Dendritic cell treated with granulocyte-macrophage colony-stimulating factor and Interleukin-4, amounts not matched to agents 40 ng/mL and 50 ng/mL, for 4 days (primary cell): ENCODE data around the gene DARS2.

ENCODE experiments used
- H3K27ac Mint-ChIP-seq: one replicate; pipeline ENCODE4 v1.8.0; 2022; ENCODE audit warnings: mild to moderate bottlenecking, mixed read lengths
- H3K27me3 Mint-ChIP-seq: one replicate; pipeline ENCODE4 v1.8.0; 2022; ENCODE audit warnings: mild to moderate bottlenecking, mixed read lengths
- H3K36me3 Mint-ChIP-seq: one replicate; pipeline ENCODE4 v1.8.0; 2022; ENCODE audit warnings: low read depth, mixed read lengths
- H3K4me1 Mint-ChIP-seq: one replicate; pipeline ENCODE4 v1.8.0; 2022; ENCODE audit warnings: low read depth, mixed read lengths
- H3K4me3 Mint-ChIP-seq: one replicate; pipeline ENCODE4 v1.8.0; 2022; ENCODE audit warnings: mild to moderate bottlenecking, moderate library complexity, mixed read lengths
- H3K9me3 Mint-ChIP-seq: one replicate; pipeline ENCODE4 v1.8.0; 2022; ENCODE audit warnings: mixed read lengths
- intact Hi-C: fragments of 100-400 bp; cut with micrococcal nuclease; formaldehyde crosslinking; loops from one replicate; pipeline ENCODE4 v1.15.0; 2022

DARS2 gene

DNA sequence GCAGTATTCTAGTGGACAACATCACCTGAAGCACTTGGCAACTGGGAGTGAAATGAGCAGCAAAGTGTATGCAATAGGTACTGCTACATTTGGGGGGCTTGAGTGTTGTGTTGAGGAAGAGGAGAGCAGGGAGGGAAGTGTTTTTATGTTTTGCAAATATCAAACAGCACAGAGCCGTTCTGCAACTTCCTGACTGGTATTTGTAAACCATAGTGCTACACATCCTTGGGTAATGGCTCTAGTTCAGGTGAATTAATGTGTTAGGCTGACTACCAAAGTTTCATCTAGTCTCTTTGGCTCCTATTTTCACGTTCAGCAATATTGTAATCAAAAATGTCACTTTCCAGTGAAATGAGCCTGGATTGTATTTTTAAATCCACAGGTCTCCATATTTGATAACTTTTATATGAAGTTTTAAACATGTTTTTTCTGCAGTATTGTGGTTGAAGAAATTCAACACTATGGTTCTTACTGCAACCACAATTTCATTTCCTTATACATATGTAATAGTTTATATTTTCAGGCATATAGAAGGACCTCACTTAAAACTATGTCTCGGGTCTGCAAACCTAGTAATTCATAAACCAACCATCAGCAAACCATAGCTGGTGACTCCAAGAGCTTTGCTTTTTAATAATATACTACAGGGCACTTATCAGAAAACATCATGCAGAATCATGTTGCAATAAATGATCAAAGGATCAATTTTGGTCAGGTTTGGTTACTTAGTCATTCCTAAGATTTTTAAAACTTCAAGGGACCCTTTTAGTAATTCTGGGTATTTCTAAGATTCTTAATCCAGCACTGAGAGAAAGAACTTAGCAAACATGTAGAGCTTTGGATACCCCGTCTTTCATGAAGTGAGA lies 62.5 kb downstream of the DARS2 start:
- no peak overlapping the region for H3K27ac Mint-ChIP-seq
- no peak overlapping the region for H3K4me3 Mint-ChIP-seq
- intact Hi-C loops, result no loop called here
- H3K36me3 Mint-ChIP-seq, result peaks cover 27% of the 10 kb centered on the region
- no peaks in the 10 kb centered on the region for H3K27me3 Mint-ChIP-seq
- H3K9me3 Mint-ChIP-seq, result no peaks in the 10 kb centered on the region
- no peaks in the 10 kb centered on the region for H3K4me1 Mint-ChIP-seq

GRCh38 chr1:173887627-173888026 lies 63.2 kb downstream of the DARS2 start:
- Mint-ChIP-seq H3K4me3 (no peak overlapping the region), H3K4me1 (no peaks in the 10 kb centered on the region), H3K36me3 (peaks cover 27% of the 10 kb centered on the region), H3K27ac (no peak overlapping the region), H3K27me3 (no peaks in the 10 kb centered on the region), H3K9me3 (no peaks in the 10 kb centered on the region)
- intact Hi-C loops, result no loop called here

DNA sequence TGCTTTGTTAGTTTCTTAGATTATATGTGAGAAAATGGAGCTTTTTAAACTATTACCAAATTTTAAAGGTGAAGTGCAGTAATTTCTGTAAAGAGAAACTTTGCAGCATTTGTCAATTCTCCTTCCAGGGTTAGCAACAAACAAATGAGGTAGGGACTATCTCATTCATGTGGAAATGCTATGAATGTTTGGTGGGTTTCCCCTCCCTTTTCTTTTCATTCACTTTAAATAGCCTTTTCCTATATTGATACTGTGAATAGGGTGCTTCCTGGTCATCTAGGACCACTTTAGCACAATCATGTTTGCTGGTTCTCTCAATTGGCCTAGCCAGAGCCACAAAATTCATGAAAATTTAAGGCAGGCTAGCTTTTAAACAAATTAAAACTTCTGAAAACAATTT lies 64.3 kb downstream of the DARS2 start:
- Mint-ChIP-seq H3K4me3 (no peak overlapping the region), H3K36me3 (peaks cover 27% of the 10 kb centered on the region)

GRCh38 chr1:173889885-173890284 lies 65.4 kb downstream of the DARS2 start:
- Mint-ChIP-seq H3K4me3 (no peak overlapping the region), H3K36me3 (peaks cover 35% of the 10 kb centered on the region), H3K4me1 (no peaks in the 10 kb centered on the region), H3K27me3 (no peaks in the 10 kb centered on the region), H3K9me3 (no peaks in the 10 kb centered on the region), H3K27ac (no peak overlapping the region)
- intact Hi-C loops, result no loop called here

More for the DNA sequence above, 64.3 kb downstream of the DARS2 start:
- Mint-ChIP-seq H3K27ac (no peak overlapping the region), H3K4me1 (no peaks in the 10 kb centered on the region), H3K9me3 (no peaks in the 10 kb centered on the region), H3K27me3 (no peaks in the 10 kb centered on the region)
- intact Hi-C loops, result no loop called here

GRCh38 chr1:173893611-173894010 lies 69.1 kb downstream of the DARS2 start:
- Mint-ChIP-seq H3K4me3 (no peak overlapping the region), H3K9me3 (no peaks in the 10 kb centered on the region), H3K36me3 (peaks cover 22% of the 10 kb centered on the region), H3K27me3 (no peaks in the 10 kb centered on the region), H3K4me1 (no peaks in the 10 kb centered on the region), H3K27ac (no peak overlapping the region)
- intact Hi-C loops, result no loop called here

DNA sequence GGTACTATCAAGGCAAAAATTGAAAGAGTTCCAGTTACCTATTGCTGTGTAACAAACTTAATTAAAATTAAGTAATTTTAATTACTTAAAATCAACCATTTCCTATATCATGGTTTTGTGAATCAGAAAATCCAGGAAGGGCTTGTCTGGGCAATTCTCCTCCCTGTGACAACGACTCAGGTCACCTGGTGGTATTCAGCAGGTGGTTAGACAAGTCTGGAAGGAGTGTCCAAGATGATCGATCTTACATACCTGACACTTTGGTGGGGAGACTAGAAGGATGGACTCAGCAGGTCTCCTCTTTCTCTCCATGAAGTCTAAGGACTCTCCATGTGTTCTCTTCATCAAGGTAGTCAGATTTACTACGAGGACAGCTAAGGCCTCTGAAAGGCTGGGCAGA lies 69.7 kb downstream of the DARS2 start:
- peaks cover 22% of the 10 kb centered on the region for H3K36me3 Mint-ChIP-seq
- no peaks in the 10 kb centered on the region for H3K9me3 Mint-ChIP-seq
- no peaks in the 10 kb centered on the region for H3K27me3 Mint-ChIP-seq
- H3K4me3 Mint-ChIP-seq, result no peak overlapping the region
- no peaks in the 10 kb centered on the region for H3K4me1 Mint-ChIP-seq
- intact Hi-C loops, result no loop called here
- H3K27ac Mint-ChIP-seq, result no peak overlapping the region

DNA sequence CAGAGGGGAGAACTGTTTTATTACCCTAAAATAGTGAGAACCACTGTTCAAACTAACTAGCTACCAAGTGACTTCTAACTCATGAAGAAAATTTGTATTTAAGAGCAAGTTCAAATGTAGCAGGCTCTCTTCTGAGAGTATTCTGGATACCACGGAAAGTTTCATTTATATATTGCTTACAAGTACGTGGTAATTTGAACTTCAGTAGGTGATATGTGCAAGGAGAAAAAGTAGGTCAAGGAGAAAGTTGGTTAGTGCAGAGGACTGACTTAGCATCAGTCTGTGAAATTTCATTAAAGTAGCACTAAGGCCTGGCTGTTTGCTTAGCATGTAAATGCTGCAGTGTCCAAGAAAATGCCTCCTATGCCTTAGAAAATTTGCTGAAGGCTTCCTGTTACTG lies 76.0 kb downstream of the DARS2 start:
- peaks cover 5% of the 10 kb centered on the region for H3K4me1 Mint-ChIP-seq
- H3K36me3 Mint-ChIP-seq, result peaks cover 5% of the 10 kb centered on the region
- intact Hi-C loops, result no loop called here
- H3K4me3 Mint-ChIP-seq, result no peak overlapping the region
- no peaks in the 10 kb centered on the region for H3K27me3 Mint-ChIP-seq
- H3K9me3 Mint-ChIP-seq, result no peaks in the 10 kb centered on the region
- H3K27ac Mint-ChIP-seq, result no peak overlapping the region

DNA sequence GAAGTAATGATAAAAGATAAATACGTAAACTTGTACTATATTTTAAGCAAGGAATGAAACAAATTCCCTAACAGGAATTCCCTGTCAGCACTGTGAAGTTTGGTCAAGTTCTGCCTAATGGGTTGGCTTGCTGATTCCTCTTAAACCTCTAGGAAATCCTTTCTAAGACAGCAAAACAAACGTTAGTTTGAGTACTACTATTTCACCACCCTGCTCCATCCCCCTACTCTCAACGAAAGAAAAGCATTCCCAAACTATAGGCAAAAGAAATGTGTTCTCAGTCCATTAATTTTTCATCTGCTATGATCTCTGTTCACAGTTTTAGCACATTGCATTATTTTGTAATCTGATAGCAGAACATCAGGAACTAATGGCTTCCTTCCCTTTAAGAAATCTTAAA lies 76.5 kb downstream of the DARS2 start:
- H3K4me1 Mint-ChIP-seq, result peaks cover 5% of the 10 kb centered on the region
- no peak overlapping the region for H3K4me3 Mint-ChIP-seq
- H3K36me3 Mint-ChIP-seq, result peaks cover 5% of the 10 kb centered on the region
- H3K9me3 Mint-ChIP-seq, result no peaks in the 10 kb centered on the region
- H3K27me3 Mint-ChIP-seq, result no peaks in the 10 kb centered on the region
- H3K27ac Mint-ChIP-seq, result no peak overlapping the region
- intact Hi-C loops, result no loop called here

DNA sequence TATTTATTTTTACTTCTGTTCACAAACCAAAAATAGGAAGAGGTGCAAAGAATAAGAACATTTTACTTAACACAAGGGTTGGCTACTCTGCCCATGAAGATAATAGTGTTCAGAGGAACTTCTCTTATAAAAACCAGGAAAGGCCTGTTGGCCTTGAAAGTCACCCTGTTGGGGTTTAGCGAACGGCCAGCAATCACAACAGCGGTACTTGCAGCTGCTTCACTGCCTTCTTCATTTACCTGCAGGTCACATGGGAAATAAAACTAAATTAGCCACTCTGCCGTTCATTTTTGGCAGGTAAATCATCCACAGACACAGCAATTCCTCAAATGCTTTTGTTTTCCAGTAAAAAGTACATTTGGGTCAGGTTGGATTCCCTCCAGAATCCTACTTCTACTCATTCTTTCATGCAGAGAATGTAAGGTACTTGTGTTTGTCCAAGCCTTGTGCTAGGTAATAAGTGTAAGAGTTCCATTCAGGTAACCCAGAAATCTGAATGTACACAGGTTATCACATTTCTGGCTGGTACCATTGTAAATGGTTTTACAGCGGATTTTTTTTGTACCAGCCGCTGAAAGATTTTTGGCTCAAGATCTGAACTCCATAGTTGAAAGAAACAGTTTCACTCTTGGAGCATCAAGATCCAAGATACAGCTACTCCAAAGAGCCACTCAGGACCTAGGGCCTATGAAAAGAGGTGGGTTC lies 79.5 kb downstream of the DARS2 start:
- H3K36me3 Mint-ChIP-seq, result no peaks in the 10 kb centered on the region
- peaks cover 5% of the 10 kb centered on the region for H3K4me1 Mint-ChIP-seq
- H3K9me3 Mint-ChIP-seq, result no peaks in the 10 kb centered on the region
- H3K27me3 Mint-ChIP-seq, result no peaks in the 10 kb centered on the region
- H3K4me3 Mint-ChIP-seq, result no peak overlapping the region
- intact Hi-C loops, result no loop called here
- H3K27ac Mint-ChIP-seq, result no peak overlapping the region
